NT2/D1 (cell line): ENCODE results near the gene RANGAP1.

Source experiments
- SUZ12 ChIP-seq: IDR thresholded peaks from 2 replicates; pipeline ENCODE4 v1.6.1; 2011; ENCODE audit not compliant: insufficient read length, insufficient read depth; ENCODE audit errors: extremely low read depth
- YY1 ChIP-seq: IDR thresholded peaks from 2 replicates; pipeline ENCODE4 v1.6.1; 2011; ENCODE audit not compliant: insufficient read length, insufficient read depth

GRCh38 chr22:41229730-41230400, 56.1 kb downstream of the RANGAP1 start:
- TF ChIP-seq YY1 (no peak), SUZ12 (no peak)
